Measurements from ENCODE around the gene RPS6KA6.

- TF ChIP-seq POLR2A (IDR thresholded peaks at IDR 0.05) (no peak), CTCF (IDR thresholded peaks at IDR 0.05 in 4 of 5, conservative IDR thresholded peaks at IDR 0.05 in 1 of 5) (no peak)
Observed at GRCh38 chrX:84165711-84166110, 22.3 kb downstream of the RPS6KA6 start.

Measured in gastrocnemius medialis (tissue), 4 donors.